Activated CD4-positive, alpha-beta T cell treated with anti-CD3 and anti-CD28 coated beads, Interleukin-2, amount 50 U/mL, for 16 hours (primary cell): ENCODE measurements around the gene TMEM186.
"Not testable (repeated sequence)": the region's sequence is repeated elsewhere in the genome, so short reads cannot be mapped to it uniquely, and the experiment has no call there.

Source experiments
- DNase-seq: peaks from one replicate; pipeline ENCODE4 v3.0.0-alpha.2; 2020

Gene TMEM186, protein sequence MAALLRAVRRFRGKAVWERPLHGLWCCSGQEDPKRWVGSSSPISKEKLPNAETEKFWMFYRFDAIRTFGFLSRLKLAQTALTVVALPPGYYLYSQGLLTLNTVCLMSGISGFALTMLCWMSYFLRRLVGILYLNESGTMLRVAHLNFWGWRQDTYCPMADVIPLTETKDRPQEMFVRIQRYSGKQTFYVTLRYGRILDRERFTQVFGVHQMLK

GRCh38 chr16:8797364-8798173 lies at the start of gene TMEM186, which contains the start of gene PMM2:
TMEM186 (minus strand) TSS chr16:8797639; CDS start chr16:8797614, 25 bp downstream.
PMM2 (plus strand) TSS chr16:8797839; CDS start chr16:8797883, 44 bp downstream.
- DNase-seq = peak; percentile 98

GRCh38 chr16:8847145-8847544 lies 49.7 kb upstream of the TMEM186 start:
- no peak for DNase-seq

DNA sequence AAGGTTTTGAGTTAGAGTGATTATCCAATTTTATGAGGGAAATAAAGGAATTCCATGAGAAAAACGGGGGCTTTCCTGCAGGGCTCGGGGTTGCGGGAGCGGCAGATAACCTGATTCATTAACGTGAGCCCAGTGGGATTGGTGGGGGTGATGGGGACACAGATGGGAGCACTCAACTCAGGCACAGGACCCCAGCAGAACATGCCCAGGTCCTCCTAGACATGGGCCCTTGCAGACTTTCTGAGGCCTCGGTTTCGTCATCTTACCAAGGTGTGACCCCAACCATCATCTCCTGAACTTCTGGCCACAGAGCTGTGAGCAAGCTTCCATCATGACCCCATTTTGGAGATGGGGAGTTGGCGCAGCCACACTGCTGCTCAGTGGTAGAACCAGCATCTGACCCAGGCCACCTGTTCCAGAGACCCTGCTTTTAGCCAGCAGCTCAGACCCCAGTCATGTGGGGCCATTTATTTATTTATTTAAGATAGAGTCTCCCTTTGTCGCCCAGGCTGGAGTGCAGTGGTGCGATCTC lies 49.0 kb upstream of the TMEM186 start:
- DNase-seq = no peak

DNA sequence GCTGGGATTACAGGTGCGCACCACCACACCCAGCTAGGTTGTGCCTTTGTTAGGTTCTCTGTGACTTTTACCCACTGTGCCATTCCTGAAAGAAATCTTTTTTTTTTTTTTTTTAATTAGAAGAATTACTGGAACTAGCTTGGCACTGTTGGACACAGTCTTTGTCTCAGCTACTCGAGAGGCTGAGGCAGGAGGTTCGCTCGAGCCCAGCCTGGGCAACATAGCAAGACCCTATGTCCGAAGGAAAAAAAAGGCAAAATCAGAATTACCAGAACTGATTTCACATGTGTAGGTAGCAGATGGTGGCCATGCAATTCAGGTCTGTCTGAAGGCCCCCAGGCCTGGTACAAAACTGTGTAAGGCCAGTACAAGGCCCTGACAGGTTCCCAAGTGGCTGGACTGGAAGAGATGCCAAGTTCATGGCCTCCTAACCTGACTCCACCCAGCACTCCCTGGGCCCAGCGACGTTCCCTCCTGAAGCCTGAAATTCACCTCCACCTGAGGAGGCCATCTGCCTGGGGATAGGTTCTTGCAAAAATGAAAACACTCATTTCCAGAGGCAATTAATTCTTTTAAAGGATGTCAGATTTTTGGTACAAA lies 48.4 kb upstream of the TMEM186 start:
- no peak for DNase-seq

- not testable (repeated sequence) for DNase-seq
These were observed 45.9 kb upstream of the TMEM186 start for GRCh38 chr16:8843296-8843695.

DNA sequence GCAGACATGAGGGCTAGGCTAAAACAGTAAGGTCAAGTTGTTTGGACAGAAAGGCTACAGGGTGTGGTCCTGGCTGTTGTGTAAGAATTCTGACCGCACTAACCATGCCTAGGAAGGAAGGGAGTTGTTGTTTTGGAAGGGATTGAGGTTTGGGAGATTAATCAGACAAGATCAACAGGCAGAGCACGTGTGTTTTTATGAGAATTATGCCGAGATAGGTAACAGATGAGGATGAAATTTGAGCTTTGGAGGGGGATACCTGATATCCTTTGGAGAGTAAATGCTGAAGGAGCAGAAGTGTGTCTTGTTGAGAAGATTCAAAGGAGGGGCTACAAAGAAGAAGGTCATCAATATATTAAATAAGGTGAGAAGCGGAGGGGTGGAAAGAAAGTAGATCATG lies 44.6 kb upstream of the TMEM186 start:
- DNase-seq = not testable (repeated sequence)

DNA sequence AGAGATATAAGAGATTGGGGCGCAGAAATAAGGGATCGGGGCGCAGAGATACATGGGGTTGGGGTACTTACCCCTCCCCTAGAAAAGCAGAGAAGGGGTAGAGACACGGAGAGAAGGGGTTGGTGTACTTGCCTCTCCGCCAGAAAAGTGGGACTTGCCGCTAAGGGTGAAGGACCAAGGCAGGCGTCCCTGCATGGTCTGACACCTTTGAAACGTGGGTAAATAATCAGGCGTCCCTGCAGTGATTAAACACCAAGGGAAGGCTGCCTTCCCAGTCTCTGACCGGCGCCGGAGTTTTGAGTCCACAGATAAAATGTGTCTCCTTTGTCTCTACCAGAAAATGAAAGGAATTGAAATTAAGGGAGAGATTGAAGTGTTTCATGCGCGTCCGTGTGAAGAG lies 40.2 kb upstream of the TMEM186 start:
- not testable (repeated sequence) for DNase-seq

- not testable (repeated sequence) for DNase-seq
These were observed 39.4 kb upstream of the TMEM186 start for GRCh38 chr16:8836797-8837196.

DNA sequence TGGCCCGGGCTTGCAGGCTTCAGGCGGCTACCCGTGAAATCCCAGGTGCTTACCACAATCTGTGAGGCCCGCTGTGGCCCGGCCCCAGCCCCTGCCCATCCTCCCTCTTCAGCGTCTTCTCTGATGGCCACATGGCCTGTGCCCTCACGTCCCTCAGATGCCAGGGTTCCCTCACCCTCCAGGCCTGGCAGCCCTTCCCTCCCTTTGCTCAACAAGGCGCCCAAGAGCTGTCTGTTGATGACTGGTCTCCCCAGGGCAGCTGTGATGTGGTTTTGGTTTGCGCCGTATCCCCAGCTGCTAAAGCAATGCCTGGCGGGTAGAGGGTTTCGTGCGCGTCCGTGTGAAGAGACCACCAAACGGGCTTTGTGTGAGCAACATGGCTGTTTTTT lies 35.3 kb upstream of the TMEM186 start:
- DNase-seq = no peak

- DNase-seq = no peak
These were observed 34.7 kb upstream of the TMEM186 start for GRCh38 chr16:8831871-8832716.

DNA sequence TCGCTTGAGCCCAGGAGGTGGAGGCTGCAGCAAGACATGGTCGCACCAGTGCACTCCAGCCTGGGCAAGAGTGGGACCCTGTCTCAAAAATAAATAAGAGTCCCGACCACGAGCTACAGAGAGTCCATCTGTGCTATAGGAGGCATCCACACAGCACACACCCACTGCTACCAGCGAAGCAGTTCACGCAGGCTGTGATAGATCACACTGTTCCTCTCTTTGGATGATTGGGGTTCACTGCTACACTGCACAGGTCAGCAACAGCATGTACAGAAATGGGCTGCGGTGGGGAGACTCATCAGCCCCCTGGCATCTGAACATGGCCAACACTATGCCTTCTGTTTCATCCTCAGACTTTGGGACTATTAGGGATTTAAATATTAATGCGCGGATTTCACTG lies 34.0 kb upstream of the TMEM186 start:
- DNase-seq = no peak

DNA sequence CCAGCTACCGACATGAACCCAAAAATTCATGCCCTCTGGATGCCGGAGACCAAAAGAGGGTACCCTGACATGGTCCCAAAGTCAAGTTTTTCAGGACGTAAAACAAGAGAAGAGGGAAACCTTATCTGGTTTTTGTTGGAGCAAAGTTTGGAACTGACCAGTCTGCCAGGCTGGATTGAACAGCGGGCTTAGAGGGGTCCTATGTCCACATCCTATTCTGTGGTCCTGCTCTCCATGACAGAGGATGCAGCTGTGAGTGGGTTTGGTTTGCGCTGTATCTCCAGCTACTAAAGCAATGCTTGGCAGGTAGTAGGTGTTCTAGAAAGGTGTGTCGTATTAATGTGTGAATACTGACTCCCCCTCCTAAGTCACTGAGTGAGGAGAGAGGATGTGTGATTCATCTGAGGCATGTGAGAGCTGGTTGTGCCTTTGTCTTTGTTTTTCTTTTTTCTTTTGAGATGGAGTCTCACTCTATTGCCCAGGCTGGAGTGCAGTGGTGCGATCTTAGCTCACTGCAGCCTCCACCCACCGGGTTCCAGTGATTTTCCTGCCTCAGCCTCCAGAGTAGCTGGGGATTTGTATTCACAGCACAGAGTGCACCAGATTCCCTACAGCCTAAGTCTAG lies 31.2 kb upstream of the TMEM186 start:
- no peak for DNase-seq

- DNase-seq = no peak
These were observed 28.9 kb upstream of the TMEM186 start for GRCh38 chr16:8826278-8826879.

GRCh38 chr16:8822403-8822802 lies 25.0 kb upstream of the TMEM186 start:
- DNase-seq = no peak

- no peak for DNase-seq
These were observed 22.1 kb upstream of the TMEM186 start for GRCh38 chr16:8819411-8820034.

DNA sequence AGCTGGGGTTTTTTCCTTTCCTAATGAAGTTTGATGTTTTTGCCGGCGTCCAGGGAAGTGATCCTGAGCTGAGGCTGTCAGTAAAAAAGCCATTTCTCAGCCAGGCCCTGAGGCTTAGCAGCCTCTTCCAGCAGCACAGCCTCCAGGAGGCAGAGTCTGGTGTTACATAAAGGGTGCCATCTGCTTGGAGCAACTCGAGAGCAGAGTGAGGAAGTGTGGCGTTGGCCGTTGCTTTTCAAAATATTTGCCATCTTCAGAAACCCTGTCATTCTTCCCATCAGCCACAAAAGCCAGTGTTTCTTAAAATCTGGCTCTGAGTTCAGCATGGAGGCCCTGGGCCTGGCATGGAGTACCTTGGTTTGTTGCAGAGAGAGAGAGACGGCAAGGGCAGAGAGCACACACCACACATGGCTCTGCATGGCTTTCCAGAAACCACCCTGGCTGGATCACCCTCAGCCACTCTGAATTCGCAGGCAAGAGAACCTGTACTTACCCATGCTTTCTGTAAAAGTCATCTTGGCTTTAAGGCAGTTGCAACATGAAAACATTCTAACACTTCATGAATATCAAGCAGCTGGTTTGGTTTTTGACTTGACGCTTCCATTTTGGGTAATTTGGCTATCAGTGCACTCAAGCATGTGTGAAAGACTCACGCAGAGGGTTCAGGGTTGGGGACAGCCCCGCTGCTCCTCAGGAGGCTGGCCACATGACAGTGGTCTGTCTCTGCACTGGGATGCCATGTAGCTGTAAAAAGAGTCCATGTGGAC lies 21.2 kb upstream of the TMEM186 start:
- DNase-seq = no peak

DNA sequence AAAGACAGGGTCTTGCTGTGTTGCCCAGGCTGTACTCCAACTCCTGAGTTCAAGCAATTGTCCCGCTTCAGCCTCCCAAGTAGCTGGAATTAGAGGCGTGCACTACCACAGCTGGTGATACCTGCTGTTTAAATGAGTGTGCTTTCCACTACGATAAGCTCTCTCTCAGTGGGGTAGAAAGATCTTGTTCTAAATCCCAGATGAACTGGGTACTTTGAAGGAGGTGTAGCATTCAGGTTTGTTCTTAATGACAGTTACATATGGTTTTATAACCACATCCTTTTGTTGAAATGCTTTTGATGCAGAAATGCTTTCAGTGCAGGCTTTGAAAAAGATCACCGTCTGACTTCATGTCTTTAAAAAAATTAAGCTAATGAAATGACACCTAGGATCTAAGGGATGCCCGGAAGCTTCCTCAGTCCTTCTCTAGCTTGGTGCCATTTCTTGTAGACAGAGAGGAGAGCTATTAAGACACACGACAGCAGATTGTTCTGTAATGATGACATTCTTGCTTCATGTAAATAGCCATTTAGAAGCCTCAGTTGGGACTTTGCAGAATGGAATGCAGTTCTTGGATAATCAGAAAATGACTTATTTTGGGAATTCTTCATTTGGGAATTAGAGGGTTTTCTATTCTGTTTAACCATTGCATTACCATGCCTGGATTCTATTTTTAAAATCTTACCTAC lies 19.7 kb upstream of the TMEM186 start:
- peak; percentile 26 for DNase-seq

DNA sequence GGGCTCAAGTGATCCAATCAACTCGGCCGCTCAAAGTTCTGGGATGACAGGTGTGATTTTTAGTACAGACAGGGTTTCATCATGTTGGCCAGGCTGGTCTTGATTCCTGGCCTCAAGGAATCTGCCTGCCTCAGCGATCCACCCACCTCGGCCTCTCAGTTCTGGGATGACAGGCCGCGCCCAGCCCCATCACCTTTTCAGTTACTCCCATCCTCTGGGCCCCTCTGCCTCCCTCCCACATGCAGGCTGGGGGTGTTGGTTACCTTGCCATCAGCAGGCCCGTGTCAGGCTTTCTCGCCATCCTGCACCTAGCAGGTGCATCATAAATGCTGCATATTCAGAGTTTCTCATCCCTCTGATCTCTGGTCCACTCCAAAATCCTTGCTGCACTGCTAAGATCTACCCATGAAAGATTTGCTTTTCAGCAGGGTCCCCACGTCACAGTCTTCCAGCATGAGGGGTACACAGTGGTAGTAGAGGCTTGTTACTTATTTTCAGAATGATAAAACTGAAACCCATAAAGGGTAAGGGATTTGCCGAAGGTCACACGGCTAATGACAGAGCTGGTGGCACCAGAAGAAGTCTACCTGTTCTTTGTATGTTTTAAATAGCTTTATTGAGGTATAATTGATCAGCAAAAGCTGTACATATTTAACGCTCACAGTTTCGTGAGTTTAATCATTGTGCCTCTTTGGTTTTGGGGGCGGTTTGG lies 16.8 kb upstream of the TMEM186 start:
- DNase-seq = no peak

- DNase-seq = no peak
These were observed 14.9 kb upstream of the TMEM186 start for GRCh38 chr16:8812162-8812843.
